Measurements from ENCODE around the gene ATG7.

ATG7 gene, protein sequence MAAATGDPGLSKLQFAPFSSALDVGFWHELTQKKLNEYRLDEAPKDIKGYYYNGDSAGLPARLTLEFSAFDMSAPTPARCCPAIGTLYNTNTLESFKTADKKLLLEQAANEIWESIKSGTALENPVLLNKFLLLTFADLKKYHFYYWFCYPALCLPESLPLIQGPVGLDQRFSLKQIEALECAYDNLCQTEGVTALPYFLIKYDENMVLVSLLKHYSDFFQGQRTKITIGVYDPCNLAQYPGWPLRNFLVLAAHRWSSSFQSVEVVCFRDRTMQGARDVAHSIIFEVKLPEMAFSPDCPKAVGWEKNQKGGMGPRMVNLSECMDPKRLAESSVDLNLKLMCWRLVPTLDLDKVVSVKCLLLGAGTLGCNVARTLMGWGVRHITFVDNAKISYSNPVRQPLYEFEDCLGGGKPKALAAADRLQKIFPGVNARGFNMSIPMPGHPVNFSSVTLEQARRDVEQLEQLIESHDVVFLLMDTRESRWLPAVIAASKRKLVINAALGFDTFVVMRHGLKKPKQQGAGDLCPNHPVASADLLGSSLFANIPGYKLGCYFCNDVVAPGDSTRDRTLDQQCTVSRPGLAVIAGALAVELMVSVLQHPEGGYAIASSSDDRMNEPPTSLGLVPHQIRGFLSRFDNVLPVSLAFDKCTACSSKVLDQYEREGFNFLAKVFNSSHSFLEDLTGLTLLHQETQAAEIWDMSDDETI

DNA sequence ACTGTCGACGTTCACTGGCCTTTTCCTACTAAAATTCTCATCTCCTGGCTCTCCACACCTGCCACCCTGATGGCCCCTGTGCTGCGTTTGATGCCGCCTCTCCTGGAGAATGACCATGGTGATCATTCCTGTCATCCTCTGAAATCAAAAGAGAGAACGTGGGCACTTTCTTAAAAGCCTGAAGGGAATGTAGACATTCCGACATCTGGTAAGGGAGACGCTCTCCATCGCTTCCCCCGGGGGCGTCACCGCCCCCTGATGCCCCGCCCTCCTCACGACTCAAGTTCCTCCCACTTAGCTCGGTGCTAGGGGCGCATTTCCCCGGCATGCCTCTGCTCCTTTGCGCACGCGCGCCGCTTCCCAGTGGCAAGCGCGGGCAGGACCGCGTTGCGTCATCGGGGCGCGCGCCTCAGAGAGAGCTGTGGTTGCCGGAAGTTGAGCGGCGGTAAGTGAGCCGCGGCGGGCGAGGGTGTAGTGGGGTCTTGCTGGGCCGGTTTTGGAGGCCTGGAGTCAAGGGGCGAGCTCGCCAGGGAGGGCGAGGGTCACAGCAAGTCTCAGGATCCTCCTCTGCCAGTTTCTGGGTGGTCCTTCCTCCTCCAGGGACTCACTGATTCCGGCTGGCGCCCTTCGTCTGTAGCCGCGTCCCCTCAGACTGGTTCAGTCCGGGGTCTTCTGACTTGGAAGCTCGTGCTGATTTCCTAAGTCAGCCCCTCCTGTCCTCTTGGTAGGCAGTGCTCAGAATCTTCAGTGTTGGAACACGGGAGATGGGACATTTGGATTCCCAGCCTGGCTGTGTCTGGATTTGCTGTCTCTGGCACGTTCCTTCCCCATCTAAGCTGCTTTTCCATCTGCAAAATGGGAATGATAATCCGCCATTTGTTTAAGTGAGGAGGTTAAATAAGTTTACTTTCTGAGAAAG, at the start of gene ATG7:
ATG7 (plus strand) TSS at position 412 of the 919 bp plus-strand sequence. CDS start 26,299 bp downstream, outside the sequence.
- DNase-seq, result peak; percentile 61

DNA sequence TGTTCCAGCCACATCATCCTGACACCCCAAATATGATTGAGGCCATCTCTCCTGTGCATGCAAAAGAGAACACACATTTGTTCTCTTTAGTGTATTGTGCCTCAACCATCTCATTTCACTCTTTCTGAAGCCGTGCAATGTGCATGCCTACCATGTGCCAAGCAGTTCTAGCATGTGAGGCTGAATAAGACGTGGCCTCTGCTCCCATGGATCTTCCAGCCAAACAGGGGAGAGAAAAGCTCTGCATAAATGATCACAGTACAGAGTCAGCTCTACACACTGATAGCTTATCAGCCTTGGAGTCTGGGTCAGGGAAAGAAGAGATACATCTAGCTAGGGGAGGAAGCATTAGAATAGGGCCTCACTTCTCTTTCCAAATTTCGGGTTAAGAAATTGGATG, 48.2 kb upstream of the ATG7 start:
- DNase-seq, result no peak

DNA sequence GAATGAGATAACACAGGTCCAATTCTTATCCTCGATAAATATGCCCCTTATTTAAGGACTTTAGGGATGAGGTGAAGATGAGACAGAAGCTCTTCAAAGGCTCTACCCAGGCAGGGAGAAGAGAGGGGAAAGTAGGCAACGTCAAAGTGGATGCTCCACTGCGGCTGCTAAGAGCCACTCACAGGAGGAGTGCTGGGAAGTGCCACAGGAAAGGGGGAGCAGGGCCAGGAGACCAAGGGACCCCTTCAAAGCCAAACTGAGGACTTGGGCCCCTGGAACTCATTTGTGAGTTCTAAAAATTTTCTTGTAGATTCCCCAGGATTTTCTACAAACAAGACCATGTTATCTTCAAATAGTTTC, 47.3 kb upstream of the ATG7 start:
- DNase-seq, result no peak

DNA sequence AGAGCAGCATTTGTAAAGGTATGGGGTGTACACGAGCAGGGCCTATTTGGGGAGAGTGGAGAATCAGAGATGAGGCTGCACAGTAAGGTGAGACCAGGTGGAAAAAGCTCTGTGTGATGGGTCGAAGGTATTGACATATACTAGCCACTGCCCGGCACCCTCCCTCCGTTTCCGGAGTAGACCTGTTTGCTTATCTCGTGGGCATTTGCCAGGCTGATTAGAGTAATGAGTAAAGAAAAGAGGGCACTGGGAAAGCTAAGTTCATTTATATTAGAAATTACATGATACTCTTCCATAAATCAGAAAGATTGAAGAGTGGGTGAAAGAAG, 46.2 kb upstream of the ATG7 start:
- no peak for DNase-seq

DNA sequence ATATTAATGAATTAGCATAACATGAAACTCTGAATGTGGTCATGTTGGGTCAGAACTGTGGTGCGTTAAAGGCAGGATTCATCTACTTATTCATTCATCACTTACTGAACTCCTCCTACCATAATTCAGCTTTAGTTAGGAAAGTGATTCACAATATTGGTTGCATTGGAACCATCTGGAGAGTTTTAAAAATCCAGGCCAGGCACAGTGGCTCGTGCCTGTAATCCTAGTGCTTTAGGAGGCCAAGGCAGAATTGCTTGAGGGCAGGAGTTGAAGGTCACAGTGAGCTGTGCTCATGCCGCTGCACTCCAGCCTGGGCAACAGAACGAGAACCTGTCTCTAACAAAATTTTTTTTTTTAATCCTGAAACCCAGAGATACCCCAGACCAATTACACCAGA, 44.2 kb upstream of the ATG7 start:
- no peak for DNase-seq

DNA sequence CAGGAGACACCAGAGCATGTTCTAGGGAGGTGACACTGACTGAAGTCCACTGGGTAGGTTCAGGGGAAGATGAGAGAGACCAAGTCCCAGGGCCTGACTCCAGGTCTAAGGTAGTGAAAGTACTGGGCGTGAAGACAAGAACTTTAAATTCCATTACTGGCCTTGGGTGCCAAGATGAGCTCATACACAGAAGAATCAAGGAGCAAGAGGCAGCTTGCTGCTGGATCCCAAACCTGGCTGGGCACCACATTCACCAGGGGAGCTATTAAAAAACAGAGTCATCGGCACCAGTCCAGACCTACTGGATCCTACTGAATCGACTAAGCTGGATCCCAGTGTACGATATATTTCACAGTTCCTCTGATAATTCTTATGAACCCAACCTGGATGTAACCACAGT, 42.1 kb upstream of the ATG7 start:
- DNase-seq, result no peak

DNA sequence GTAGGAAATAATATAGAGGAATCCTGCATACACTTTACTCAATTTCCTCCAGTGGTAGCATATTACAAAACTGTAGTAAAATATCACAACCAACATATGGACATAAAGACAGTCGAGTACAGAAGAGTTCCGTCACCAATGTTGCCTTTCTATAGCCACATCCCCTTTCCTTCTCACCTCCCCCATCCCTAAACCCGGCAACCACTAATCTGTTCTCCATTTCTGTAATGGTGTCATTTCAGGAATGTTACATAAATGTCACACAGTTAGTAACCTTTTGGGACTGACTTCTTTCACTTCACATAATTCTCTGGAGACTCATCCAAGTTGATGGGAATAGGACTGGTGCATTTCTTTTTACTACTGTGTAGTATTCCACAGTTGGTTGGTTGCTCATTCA, 41.4 kb upstream of the ATG7 start:
- DNase-seq, result no peak

DNA sequence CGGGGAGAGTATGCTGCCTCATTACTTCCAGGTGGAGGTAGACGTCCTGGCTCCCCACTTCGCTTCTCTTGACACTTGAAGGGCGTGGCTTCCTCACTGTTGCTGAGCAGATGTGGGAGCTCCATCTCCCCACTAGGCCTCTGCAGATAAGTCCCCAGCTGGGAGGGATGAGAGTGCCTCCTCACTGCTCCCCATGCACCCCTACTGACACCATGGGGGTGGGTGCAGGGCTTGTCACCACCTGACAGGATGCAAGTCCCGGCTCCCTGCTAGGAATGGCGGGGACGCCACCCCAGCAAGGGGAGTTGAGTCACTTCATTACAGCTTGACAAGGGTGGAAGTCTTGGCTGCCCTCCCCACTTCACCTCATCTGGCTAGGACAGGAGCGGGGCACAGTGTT, 36.8 kb upstream of the ATG7 start:
- DNase-seq, result no peak

DNA sequence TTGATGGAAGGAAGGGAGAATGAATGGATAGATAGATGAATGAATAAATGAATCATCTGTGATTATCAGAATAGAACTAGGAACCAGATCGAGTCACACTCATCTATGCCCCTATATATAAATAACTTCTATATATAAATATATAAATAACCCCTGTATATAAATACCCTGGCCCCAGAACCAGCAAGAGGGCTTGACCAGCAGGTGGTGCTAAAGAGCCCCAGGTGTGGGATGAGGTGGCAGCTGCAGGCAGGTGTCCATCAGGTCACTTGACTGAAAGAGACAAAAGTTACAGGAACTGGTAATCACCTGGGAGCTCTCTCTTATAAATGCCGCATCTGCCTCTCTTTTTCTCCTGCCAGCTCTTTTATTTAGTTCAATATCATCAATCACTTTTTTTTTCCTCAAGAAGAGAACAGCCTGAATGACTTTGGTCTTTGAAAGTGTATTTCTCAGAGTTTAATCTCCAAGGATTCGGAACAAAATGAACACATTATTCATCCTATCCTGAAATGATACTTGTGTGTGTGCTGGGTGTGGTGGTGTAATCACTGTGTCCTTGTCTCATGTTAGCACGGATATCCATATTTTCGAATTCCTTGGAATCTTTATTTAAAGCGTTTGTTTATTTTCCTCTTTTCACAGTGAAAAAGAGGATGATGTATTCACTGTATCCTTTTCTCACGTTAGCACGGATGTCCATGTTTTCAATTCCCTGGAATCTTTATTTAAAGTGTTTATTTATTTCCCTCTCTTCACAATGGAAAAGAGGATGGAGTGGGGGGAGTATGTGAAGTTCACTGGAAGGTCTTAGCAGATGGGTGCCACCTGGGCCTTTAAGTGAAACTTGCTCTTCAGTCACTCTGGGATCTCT, 35.4 kb upstream of the ATG7 start:
- peak; percentile 13 for DNase-seq

DNA sequence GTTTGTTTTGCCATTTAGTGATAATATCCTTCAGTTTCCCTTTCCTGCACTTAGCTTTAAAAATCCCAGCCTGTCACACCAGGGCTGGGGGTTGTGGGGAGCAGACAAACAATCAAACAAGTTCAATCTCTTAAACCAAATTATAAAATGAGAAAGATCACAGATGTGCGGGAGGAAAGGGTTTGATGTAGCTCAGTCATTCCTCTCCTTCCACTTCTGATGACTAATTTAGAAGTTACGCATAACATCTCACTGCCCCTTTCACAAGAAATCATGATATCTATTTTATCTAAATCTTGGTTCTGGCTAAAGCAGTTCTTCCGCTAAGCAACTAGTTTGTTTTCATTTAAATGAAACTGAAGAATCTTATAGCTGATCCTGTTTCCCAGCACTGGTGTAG, 34.1 kb upstream of the ATG7 start:
- no peak for DNase-seq

DNA sequence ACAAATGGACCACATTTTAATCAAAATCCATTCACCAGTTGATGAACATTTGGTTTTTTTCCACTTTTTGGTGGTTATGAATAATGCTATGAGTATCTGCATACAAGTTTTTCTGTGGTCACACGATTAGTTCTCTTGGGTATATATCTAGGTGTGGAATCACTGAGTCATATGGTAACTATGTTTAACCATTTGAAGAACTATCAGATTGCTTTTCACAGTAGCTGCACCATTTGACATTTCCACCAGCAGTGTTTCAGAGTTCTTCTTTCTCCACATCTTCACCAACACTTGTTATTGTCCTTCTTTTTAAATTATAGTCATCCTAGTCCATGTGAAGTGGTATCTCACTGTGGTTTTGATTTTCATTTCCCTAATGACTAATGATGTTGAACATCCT, 33.3 kb upstream of the ATG7 start:
- no peak for DNase-seq

DNA sequence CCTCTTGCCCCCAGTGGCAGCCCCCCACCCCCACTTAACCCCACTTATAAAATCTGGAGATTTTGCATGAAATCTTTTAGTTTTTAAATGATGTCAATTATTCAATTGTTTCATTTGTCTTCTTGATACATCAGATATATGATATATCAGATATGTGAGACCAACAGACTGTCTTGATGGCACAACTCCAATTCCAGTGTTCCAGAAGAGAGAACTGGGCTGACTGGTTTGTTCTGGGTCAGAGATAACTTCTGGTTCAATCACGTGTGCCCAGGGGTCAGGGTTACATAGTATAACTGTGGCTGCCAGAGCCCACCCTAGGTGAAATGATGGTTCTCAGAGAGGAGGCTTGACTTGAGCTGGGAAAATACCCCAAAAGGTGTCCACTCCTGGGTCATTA, 32.4 kb upstream of the ATG7 start:
- no peak for DNase-seq

DNA sequence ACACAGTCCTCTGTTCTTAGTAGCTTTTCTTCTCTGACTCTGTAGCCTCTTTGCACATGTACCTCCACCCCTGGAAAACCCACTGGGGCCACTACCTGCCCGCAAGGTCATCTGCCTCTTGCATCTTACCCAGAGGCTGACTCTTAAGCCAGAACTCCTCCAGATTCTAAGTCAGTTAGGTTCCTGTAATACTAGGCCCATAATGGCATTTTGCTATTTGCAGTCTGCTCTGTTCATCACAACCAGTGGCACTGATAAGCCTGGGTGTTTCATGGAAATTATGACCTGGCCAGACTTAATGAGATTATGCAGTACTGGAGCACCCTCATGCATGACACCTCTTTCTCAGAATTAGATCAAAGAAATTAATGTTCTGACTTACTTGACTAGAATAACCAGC, 31.7 kb upstream of the ATG7 start:
- DNase-seq, result no peak

DNA sequence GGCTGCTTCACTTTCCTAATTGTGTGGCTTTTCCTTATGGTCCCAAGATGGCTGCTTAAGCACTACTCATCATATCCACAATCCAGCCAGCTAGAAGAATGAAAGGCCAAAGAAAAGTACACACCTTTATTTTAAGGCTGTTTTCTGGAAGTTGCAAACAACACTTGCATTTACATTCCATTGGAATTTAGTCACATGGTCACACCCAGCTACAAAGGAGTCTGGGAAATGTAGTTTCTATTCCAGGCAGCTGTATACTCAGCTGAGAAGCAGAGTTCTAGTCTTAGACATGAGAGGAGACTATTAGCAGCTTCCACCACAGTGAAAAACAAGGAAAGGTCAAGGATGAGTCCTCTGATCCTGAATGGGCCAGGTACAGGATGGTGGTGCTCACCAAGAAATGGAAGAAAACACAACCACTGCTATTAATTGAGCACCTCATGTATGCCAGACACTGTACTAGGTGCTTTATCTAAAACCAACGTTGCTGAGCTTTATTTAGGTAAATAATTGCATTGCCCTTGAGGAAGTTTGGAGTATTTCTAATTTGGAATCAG, 28.0 kb upstream of the ATG7 start:
- no peak for DNase-seq

DNA sequence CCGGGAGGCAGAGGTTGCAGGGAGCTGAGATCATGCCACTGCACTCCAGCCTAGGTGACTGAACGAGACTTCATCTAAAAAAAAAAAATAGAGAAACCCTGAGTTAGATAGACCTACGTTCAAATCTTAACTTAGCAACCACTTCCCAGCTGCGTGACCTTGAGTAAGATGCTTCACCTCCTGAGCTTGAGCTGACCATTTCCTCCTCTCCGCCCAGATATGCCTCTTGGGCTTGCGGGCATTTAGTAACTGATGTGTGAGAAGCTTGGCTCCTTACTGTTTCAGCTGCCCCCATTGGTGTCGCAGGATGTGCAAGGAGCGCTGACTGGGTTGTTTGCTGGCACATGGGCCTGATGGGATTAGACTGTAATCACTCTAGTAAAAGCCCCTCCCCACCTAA, 26.9 kb upstream of the ATG7 start:
- DNase-seq, result no peak

DNA sequence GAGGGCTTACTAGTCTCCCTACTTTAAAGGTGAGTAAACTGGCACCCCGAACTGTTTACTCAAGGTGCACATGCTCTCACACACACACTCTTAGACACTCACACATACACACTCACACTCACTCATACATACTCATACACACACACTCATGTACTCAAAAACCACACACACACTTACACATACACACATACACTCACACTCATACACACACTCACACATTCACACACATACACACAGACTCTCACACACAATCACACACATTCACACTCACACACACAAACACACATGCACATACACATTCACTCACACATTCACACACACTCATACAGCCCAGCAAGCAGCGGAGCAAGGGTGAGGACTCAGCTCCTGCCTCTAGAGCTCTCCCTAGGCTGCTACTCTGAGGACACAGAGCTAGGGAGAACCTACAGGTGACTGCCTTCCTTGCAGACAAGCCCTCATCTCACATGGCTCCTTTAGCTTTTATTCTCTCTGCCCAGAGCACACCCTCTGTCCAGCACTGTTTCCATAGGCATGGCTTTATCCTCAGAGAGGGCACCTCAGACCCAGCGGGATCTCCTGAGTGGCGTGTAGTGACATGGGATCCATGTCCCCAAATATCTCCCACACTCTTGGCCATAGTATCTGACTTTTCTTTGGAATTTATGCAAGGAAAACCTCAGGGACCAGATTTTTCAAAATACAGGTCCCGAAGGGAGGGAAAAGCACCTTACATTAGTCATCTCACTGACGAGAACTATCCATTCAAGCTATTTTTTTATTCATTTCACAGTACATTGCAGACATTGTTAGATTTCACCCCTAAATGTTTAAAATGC, 26.2 kb upstream of the ATG7 start:
- no peak for DNase-seq

DNA sequence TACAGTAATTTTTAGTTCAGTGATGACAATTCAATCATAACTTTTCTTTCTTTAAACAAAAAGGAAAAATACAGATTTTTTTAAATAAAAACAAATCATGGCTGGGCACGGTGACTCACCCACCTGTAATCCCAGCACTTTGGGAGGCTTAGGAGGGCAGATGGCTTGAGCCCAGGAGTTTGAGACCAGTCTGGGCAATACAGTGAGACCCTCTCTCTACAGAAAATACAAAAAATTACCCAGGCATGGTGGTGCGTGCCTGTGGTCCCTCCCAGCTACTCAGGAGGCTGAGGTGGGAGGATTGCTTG, 25.6 kb upstream of the ATG7 start:
- DNase-seq, result no peak

DNA sequence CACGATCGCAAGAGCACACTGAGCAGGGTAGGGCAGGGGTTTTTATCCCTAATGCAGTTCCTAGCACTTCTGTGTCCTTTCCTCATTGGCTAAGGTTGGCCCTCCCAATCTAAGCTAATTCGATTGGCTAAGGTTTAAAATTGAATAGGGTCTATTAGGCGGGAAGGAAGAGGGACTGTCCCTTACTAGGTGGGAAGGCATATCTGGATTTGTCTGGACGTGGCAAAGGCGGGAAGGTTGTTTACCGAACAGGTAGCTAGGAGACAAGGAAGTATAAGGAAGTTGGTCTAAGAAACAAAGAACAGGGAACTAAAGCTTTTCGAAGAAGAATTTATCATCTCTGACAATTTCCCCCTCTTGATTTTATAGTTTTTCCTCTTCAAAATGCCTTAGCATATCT, 24.8 kb upstream of the ATG7 start:
- DNase-seq, result peak; percentile 24

DNA sequence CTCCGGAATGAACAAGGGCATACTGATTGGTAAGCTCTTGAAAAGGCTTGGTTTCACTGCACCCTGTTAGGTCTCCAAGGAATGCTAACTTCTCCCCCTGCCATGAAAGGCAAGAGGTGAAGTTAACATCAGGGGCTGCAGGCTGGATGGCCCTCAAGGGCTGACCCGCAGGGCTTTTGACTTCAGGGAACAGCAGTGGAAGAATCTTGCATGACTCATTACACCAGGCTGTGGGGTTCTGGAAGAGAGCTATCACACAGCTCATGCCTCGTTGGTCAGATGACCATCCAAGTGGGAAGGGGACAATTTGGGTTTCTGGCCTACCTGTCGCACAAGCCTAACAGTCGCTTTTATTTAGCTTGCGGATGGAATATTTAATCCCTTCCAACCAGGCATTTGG, 23.6 kb upstream of the ATG7 start:
- DNase-seq, result no peak

DNA sequence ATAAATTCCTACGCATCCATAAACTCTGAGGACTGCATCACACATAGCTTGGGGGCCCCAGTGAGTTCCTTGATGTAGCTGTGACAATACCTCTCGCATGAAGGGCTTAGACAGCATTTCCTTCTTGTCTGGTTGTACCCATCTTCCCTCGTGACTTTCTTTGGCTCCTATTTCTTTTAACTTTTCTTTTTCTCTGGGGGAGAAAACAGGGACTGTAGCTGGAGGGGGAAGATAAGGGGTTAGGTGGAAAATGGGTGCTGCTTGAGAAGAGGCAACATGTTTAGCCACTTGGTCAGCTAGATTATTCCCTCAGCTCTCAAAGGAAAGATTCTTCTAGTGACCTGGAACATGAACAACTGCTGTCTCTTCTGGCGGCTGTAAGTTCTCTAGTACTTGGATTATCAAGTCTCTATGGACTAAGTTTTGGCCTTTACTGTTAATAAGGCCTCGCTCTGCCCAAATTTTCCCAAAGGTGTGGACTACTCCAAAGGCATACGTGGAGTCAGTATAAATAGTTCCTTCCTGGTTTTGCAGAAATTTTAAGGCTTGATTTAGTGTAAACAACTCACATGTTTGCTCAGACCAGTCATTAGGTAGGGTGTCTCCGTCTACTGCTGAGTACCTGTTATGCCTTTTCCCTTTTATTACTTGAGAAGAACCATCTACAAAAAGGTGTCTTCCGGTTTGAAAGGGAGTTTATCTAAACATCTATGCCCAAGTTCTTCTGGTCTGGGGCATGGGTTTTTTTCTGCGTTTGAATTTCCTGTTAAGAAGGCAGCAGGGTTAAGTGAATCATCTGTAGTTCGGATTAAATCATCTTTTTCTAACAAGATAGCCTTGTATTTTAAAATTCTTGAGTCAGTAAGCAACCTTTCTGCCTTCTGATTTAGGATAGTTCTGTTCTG, 21.0 kb upstream of the ATG7 start:
- DNase-seq, result no peak

DNA sequence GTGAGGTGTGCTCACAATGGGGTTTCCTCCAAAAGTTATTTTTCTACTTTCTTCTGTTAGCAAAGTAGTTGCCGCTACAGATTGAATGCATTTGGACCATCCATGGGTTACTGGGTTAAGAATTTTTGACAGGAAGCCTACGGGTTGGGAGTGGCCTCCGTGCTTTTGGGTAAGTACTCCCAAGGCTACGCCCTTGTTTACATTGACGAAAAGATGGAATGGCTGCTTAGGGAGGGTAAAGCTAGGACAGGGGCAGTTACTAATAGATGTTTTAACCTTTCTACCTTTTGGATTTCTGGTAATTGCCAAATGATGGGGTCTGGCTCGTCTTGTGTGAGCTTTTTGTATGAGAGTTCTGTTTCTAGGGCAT, 20.4 kb upstream of the ATG7 start:
- no peak for DNase-seq
